Hematopoietic multipotent progenitor cell (in vitro differentiated cells): ENCODE data around the gene MUL1. TPM values are rescaled to one million over a fixed set of nuclear protein-coding genes. Genes with fewer than 3 reads are reported as not detected.
"Not testable (repeated sequence)": the region's sequence is repeated elsewhere in the genome, so short reads cannot be mapped to it uniquely, and the experiment has no call there.

Experiments used
- DNase-seq, 3 donors: peaks; one replicate each; pipeline ENCODE4 v3.0.0-alpha.2; 2011 to 2015; ENCODE audit warnings: low read depth in 2 of 3, low spot score in 2 of 3
- total RNA-seq: library from RNA; depleted of rRNA; stranded (reverse); fragments of >200 nt; gene quantifications from one replicate; pipeline ENCODE4 v1.2.3, GENCODE V29; 2012

The MUL1 gene
- total RNA-seq, 1 donor = 25.3 TPM

DNA sequence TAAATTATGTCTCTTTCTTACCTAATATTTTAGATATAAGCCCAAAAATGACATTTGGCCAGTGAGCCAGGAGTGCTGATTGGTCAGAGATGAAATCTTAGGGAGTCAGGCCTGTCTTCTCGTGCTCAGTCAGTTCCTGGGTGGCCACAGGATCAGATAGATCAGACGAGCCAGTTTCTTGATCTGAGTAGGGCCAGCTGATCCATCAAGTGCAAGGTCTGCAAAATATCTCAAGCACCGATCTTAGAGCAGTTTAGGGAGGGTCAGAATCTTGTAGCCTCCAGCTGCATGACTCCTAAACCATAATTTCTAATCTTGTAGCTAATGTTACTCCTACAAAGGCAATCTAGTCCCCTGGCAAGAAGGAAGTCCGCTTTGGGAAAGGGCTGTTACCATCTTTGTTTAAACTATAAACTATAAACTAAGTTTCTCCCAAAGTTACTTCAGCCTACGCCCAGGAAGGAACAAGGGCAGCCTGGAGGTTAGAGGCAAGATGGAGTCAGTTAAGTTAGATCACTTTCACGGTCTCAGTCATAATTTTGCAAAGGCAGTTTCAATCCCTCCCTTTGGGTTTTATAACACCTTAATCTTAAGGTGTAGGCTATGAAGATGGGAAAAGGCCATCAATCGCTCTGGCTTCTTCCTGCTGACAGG, 11.8 kb upstream of the MUL1 start:
- DNase-seq = not testable (repeated sequence)

DNA sequence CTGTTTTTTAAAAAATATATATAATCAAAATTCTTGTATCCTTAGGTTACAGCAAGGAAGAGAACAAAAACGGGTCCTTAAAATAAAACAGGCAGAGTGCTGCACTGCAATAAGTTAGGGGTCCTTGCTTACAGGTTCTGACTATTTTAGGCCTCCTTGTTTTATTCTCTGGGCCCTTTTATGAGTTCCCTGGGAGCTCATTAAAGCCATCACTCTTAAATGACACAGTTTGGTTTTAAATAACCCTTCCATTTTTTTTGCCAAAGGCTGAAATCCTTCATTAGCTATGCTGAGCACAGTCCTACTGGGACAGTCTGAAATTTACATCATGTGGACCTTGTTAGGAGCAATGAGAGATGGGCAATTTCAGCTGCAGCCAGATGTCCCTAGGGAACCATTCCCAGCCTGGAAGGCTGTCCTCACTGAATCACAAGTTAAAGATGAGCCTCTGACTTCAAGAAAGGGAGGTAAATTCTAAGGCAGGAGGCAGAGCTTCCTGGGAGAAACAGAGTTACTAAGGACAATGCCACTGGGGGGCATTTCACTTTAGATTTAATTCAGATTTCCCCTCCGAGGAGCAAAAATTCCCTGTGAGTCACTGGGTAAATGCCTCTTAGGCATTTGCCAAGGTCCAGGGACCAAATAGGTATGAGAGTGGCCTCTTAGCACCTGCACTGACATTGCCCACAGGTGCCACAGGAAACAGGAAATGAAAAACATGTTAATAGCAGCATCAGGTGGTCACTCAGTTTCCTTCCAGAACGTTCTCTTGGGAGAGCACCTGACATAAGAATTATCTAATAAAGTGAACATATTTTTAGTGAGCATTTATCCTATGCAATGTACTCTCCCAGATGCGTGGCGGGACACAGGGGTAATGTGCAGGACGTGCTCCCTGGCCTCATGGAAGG, 3.8 kb upstream of the MUL1 start:
- DNase-seq = no peak

DNA sequence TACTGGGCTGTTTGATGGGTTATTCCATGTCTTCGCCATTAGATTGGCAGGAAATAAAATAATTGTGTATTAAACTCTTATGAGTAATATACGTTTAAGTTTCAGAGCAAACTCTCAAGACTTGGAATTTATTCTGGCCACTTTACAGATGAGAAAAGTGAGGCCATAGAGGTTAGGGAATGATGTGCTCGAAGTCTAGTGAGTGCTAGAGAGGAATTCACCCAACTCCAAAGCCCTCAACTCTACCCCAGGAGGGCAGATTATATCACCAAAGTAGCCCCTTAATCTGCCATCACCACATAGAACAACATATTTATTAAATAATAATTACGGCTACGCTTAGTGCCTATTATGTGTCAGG, 440 bp upstream of the MUL1 start:
- no peak for DNase-seq

DNA sequence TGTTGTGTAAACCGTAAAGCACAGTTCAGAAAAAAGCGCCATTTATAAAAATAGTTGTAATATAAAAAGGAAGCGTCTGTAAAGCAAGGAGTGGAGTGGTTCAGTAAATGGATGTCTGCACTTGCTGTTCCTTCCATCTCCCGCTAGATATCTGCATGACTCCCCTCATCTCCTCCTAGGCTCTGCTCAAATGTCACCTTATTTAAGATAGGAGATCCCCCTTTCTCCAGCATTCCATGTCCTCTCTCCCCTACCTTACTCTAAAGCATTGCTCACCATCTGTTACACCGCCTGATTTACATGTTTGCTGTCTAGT, 745 bp downstream of the MUL1 start:
- no peak for DNase-seq

DNA sequence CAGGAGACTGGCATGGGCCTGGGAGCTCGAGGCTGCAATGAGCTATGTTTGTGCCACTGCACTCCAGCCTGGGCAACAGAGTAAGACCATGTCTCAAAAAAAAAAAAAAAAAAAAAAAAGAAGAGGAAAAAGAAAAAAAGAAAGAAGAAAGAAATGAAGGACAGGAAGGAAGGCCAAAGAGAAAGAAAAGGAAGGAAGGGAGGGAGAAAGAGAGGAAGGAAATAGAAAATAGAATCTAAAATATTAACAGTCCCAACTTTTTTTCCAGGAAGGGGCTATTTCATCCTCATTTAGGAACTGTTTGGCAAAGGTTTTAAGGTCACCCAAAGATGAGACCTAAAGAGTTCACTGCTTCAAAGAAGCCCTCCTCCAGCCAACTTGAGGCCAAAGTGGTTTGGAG, 2.5 kb downstream of the MUL1 start:
- DNase-seq = no peak

DNA sequence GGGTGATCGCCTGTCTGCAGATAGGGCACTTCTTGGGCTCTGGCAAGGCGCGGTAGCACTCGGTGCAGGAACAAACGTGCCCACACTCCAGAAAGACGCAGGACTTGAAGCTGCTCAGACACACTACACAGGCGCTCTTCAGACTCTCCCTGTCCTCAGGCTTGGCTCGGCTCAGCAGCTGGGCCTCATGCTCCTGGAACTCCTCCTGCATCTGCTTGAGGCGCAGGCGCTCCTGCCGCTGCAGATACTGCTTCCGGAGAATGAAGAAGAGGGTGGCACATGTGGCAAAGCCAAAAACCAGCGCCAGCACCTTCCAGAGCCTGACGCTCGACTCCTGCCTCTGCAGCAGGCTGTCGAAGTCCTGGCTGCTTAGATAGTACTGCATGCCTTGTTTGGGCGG, 7.2 kb downstream of the MUL1 start:
- DNase-seq = no peak

DNA sequence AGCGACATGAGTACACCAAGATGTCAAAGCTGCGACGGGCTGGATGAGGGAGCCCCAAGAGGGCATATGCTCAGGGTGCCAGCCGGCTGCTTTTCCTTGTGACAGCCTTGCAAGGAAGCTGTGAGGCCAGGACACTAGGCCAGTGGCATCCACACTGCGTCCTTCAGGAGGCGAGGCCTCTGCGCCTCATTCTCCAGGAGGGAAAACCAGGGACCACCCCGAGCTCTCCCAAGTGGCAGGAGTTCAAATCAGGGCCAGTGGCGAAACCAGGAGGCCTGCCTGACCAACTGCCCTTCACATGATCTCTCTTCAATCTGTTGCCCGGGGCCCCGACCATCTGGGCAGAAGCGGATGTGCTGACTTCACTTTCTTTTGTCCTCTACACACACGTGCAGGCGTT, 8.2 kb downstream of the MUL1 start:
- DNase-seq = no peak

DNA sequence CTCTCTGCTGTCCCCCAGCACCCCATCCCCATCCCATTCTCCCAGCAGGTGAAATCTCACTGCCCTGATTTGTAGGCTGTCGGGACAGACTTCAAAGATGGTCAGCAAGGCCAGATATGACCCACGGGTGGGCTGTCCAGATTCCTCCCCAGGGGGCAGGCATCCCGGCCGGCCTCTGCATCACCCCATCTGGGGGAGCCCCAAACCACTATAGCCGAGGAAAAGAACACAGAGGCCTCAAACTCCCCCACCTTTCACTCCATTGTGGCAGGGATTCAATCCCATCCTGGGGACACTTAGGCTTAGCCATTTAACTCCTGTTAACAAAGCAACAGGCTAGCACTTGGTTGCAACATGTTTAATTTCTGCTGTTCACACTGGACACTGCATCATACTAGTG, 8.8 kb downstream of the MUL1 start:
- DNase-seq = no peak

DNA sequence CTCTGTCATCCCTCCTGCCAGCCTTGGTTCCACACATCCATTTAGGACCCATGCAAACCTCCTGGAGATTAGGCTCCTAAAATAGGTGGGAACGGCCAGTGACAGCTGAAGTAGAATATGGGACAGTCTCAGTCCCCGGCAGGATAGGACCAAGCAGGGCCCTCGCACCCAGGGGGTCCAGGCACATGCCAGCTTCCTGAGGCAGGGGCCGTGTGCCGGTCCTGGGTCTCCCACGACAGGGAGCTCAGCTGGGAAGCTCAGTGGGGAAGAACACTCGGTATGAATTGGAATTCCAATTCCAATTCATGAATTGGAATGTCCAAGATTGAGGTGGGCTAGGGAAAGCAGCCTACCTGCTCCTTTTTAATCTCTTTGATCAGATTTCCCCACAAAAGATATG, 9.8 kb downstream of the MUL1 start:
- no peak for DNase-seq

DNA sequence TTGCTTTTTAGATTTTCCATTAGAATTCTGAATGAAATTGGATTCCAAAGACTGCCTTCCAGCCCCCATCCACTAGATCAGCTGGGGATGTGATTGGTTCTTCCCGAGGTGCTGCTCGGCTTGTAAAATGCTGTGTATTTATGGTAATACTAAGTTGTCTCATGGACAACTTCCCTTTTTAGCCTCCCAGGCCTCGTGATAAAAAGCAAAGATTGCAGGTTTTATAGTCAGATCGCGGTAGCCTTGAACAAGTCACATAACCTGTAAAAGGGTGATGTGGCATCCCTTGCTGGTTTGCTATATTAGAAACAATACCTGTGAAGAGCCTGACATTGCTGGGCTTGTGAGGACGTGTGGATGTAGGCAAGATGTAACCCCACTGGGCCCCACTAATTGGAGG, 10.4 kb downstream of the MUL1 start:
- no peak for DNase-seq

DNA sequence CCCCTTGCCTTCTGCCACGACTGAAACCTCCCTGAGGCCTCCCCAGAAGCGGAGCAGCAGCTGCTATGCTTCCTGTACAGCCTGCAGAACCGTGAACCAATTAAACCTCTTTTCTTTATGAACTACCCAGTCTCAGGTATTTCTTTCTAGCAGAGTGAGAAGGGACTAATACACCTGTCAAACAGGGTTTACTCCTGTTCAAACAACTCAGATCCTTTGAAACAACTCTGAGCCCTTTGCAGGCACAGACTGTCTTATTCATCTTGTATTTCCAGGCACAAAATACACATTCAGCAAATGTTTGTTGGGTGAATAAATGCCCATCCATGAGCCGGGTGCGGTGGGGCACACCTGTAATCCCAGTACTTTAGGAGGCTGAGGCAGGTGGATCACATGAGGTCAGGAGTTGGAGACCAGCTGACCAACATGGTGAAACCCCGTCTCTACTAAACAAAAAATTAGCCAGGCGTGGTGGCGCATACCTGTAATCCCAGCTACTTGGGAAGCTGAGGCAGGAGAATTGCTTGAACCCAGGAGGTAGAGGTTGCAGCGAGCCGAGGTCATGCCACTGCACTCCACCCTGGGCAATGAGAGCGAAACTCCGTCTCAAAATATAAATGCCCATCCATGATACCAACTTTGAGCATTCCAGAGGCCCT, 11.1 kb downstream of the MUL1 start:
- DNase-seq = not testable (repeated sequence)

DNA sequence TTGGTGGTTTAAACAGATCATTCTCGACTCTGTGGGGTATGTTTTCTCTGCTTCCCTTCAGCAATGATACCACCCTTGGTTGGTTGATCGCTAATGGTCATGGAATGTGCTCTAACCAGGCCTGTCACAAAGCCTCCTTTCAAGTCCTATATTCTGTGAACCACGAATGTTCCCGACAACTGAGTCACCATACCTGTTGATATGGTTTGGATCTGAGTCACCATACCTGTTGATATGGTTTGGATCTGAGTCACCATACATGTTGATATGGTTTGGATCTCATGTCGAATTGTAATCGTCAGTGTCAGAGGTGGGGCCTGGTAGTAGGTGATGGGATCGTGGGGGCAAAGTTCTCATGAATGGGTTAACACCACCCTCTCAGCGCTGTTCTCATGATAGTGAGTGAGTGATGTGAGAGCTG, 11.7 kb downstream of the MUL1 start:
- no peak for DNase-seq

DNA sequence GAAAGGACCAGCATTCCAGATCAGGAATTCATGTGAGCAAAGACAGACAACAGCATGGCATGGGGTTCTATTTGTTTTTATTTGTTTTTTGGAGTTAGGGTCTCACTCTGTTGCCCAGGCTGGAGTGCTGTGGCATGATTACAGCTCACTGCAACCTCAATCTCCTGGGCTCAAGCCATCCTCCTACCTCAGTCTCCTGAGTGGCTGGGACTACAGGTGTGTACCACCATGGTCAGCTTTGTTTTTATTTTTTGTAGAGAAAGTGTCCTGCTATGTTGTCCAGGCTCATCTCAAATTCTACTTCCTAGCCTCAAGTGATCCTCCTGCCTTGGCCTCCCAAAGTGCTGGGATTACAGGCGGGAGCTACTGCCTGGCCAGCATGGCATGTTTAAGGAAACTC, 12.3 kb downstream of the MUL1 start:
- DNase-seq = no peak

DNA sequence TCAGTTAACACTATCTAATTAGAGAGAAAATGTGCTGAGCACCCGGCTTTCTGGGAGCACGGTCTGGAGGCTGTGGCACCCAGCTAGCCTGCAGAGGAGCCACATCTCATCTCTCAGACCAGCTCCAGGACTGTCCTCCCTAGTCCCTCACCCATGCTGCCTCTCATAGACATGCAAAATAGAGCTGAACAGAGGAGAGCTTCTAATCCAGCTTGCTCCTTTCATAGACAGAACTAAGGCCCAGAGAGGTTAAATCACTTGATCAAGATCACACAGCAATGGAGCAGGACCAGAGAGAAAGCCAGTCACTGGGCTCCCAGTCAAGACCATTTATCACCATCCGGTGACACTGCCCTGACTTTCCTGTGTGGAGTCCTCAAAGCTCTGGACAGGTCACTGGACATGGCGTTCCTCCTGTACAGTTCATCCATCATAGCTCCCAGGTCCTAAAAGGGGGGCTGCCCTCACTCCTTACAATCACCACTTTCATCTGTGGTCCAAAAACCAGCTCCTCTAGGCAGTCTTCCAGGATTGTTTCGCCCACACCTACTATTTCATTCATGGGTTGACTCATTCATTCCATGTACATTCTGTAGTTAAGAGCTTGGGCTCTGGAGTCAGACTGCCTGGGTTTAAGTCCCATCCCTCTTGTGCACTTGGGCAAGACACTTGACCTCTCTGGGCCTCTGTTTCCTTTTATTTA, 13.2 kb downstream of the MUL1 start:
- no peak for DNase-seq

DNA sequence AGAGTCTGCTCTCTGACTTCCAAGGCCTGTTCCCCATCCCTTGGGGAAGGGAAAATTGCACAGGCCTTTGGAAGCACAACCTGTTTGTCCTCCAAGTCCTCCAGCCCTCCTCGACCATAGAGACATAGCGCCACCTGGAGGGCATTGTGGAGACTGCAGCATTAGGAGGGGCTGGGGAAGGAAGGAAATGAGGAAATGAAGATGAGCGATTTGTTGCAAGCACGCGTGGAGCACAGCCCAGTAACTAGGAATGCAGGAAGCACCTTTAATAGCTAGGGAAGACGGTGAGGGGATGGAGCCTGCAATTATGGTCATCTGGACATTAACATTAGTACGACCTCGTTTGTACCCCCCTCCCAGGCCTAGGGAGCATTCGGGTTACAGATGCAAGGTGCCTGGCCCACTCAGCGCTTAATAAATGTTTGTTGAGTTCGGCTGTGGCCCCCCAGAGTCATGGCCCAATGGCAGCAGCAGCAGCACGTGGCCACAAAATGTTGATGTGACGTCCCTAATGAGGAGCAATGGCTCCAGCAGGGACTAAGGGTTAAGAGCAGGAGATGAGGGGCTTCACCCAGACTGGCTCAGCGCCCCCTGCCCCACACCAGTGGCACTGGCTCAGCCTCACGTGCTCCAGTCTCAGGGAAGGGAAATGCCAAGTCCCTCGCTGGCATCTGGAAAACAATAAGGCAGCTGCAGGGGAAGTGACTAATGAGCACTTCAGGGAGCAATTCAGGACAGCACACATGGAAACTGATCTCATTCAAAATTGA, 13.9 kb downstream of the MUL1 start:
- DNase-seq = peak; percentile 74 to 91 (median 76)

DNA sequence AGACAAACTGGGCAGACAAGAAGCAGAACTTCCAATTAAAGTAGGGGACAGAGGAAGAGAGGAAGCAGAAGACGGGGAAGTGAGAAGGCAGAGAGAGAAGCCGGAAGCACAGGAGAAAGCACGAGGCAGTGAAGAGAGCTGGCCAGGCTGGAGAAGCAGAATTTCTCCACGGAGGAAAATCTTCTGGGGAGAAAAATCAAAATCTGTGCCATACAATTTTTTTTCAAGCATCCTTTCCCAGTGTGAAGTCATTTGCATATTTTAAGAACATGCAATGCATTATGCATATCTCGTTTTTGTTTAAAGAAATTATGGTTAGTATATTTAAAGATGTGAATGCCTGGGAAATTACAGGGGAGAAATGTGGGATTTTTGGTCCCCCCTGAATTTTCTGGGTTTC, 14.6 kb downstream of the MUL1 start:
- DNase-seq = no peak

DNA sequence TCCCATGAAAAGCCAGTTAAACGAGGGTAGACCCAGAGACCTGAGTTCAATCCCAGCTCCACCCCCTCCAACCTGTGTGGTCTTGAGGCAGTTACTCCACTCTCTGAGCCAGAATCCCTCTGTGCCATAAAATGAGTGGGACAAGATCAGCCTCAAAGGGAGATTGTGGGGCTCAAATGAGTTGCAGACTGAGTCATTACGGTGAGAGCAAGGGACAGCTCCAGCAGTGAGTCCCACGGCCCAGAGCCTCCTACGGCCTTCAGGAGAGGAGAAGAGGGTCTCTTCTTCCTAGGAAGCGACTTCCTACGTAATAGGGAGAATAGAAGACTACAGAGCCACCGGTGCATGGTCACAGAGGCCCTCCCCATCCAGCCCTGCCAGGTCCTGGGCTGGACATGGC, 15.2 kb downstream of the MUL1 start:
- no peak for DNase-seq

DNA sequence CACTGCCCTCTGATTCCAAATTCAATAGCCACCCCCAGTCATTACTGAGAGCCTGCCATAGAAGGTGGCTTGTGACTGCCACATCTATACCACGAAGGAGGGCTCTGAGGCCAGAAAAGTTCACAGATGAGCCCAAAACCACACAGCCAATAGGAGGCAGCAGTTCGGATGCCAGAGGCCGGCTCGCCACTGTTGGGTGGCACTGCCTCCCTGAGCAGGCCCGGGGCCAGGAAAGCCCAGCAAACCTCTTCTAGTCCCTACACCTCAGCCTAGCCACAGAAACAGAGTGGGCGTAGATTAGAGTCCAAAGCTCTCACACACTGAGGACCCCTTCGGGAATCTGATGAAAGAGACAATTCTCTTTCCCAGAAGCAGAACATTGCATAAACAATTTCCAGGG, 16.1 kb downstream of the MUL1 start:
- DNase-seq = no peak

DNA sequence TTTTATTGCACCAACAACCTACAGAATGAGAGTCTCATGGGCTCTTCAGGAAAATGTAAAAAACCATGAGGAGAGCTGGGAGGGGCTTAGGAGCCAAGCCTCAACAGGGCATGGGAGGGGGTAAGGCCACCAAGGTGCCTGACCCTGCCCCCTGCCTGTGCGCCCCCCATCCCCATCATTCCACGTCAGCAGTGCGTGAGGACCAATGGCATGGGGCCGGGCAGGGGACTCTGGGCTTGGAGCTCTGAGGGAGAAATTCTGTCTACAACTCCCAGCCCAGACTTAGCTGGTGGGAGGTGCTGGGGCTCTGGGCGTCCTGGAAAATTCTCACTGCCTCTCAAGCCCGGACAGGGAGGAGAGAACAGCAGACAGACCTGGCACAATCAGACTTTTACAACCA, 16.8 kb downstream of the MUL1 start:
- DNase-seq = no peak

DNA sequence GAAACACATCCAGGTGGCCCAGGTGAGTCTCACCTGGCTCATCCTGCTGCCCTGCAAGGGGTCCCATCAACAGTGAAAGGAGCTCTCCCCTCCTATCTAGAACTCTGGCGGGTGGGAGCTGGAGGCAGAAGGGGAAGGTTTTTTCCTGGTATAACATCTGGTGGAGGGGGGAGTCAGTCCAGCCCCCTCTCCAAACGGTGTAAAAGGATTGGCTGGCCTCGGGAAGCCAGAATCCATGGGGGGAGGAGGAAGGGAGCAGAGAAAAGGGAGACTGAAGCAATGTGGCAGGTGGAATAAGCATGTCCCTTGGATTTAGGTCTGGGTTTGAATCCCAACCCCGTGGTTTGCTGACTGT, 20.7 kb downstream of the MUL1 start:
- no peak for DNase-seq
